ENCODE results near the gene FBXL20.
A peak's percentile ranks its signal among the peaks of the same experiment; 100 is the strongest.
"Not testable (repeated sequence)": the region's sequence is repeated elsewhere in the genome, so short reads cannot be mapped to it uniquely, and the experiment has no call there.

The FBXL20 gene

DNA sequence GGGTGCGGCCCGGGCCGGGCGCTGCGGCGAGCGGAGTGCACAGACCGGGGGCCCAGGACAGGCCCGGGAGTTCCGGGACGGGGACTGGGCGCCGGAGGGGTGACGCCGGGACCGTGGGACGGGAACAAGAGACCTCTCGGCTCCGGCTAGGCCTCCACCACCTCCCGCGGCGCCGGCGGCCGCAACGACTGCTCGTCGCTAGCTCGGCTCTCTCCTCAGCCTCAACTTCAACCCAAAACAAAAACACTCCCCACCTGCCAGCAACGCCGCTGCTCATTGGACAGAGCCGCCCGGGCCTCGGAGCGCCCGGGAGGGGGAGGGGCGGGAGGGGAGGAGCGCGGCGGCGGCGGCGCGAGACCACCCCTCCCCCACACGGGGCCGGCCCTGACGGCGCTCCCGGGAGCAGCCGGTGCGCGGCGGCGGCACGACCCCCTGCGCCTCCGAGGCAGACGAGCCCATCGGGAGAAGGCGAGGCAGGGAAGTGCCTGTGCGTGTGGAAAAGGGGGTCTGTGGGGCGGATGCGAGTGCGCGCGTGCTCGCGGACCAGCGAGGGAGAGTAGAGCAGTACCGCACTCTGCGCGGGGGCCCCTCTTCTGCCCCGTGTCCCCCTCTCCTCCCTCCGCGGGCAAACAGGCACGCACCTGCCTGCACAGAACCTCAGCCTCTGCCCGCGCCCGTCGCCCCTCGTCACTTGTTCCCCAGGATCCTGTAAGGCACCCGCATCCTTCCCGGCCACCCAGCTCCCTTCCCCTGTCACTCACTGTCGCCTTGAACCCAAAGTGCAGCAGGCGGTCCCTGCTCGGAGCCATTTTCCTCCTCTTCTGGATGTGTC lies at the start of gene FBXL20:
Gene FBXL20, minus strand, starts transcription at position 215 of the 832 bp plus-strand sequence. CDS start 224 bp downstream, outside the sequence.
- DNase-seq (ENCODE audit: low read depth in 2 of 2) = peak; percentile 85 to 92

GRCh38 chr17:39450847-39451581 lies 49.6 kb upstream of the FBXL20 start, which contains the start of gene MED1:
TSS of gene MED1 (minus strand) at chr17:39451263. CDS start at chr17:39451062, 201 bp downstream.
- peak; percentile 78 to 87 for DNase-seq (ENCODE audit: low read depth in 2 of 2)

DNA sequence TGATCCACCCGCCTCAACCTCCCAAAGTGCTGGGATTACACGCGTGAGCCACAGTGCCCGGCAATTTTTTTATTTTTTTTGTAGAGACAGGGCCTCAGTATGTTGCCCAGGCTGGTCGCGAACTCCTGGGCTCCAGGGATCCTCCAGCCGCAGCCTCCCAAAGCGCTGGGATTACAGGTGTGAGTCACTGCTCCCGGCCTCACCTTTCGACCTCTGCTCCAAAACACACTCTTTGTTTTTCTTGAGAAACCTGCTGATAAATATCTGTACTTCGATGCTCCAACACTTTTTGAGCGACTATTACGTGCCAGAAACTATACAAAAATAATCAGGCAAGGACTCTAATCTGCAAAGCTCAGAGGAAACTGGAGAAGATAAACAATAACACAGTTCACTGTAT lies 48.6 kb upstream of the FBXL20 start:
- DNase-seq (ENCODE audit: low read depth in 2 of 2) = no peak

- DNase-seq (ENCODE audit: low read depth in 2 of 2) = no peak
These were observed 46.1 kb upstream of the FBXL20 start for GRCh38 chr17:39447561-39447960.

DNA sequence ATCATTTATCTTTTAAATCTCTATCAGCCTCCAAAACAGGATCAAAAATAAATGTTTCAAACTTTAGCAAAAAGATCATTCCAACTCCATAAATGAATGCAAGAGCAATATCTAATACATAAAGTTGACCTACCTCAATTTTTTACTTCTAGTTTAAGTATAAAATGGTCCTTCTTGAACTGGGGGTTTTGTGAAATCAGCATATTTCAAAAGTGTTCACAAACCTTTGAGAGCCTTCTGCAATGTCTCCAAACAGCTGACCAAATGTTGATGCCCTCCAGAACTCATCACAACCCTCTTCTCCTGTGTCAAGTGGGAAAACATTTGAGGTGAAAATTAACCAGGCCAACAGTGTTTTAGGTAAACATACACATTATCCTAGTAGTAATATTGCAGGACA lies 41.9 kb upstream of the FBXL20 start:
- DNase-seq (ENCODE audit: low read depth in 2 of 2) = no peak

- not testable (repeated sequence) for DNase-seq (ENCODE audit: low read depth in 2 of 2)
These were observed 38.4 kb upstream of the FBXL20 start for GRCh38 chr17:39439868-39440267.

- no peak for DNase-seq (ENCODE audit: low read depth in 2 of 2)
These were observed 28.2 kb upstream of the FBXL20 start for GRCh38 chr17:39429600-39429999.

GRCh38 chr17:39416141-39416540 lies 14.7 kb upstream of the FBXL20 start:
- no peak for DNase-seq (ENCODE audit: low read depth in 2 of 2)

GRCh38 chr17:39410279-39410678 lies 8.9 kb upstream of the FBXL20 start:
- DNase-seq (ENCODE audit: low read depth in 2 of 2) = no peak

DNA sequence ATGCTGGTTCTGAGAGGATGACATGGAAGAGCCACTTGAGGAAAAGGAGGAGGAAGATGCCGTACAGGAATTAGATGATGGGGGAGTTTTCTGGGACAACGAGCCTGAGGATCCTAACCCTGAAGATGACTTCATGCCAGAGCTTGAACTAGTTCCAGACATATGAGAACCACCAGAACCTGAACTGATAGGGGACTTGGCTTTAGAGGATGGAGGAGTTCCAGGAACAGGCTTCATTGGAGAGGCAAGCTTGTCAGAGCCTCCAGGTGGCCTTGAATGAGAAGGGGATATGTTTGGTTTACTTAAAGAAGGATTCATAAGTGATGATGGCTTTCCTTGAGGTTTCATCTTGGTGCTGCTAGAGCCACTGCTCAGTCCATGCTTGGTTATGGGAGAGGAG lies 6.9 kb upstream of the FBXL20 start:
- DNase-seq (ENCODE audit: low read depth in 2 of 2) = no peak

DNA sequence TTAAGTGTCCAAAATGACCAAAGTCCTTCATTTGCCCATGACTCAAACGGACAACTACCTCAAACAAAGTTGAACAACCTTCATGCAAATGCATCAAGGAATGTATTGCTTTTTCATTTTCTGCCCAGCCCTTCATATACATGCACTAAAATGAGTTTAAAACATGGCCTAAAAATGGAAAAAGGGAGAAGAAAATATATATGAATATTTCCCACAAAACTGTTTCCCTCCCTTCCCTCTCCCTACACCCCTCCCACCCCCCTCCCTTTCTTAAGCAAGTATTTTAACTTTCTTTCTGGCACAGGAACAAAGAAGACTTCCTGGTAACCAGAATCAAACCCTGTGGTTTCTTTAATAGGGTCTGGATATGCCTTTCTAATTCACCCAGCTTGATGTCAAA lies 5.5 kb upstream of the FBXL20 start:
- DNase-seq (ENCODE audit: low read depth in 2 of 2) = no peak

- no peak for DNase-seq (ENCODE audit: low read depth in 2 of 2)
These were observed 4.0 kb upstream of the FBXL20 start for GRCh38 chr17:39405436-39405835.

DNA sequence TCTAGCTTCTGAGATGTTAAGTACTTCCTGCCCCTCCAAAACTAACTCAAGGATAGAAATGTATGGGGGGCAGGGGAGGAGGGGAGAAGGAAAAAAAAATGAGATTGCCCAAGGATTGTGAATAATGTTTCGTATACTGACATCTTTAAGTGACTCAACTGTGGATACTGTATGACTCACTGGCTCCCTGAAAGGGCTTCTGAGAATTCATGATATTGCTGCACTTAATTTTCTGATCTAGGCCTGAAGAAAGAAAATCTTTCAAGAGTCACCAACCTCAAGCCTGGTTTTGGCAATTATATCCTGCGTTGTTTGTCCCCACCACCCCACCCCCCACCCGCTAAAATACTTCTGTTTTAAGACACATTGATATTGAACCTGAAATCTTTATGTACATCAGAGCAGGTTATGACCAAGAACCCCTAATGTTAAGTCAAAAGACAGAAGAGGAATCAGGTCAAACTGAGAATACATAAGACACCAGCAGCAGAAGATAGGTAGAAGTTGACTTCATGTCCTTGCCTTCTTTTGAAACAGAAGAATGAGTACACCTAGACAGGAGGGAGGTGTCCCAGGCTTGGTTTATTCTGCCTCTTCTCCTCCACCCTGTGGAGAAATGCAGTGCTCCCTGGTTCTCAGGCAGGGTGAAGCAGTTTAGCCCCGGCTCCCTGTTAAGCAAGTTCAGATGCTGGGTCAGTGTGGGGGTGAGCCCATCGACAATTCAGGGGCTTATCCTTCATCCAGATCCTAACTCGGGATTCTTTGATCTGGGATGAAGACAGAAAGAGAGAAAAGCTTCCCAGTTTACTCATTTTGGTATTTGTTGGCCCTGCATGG lies 3.3 kb upstream of the FBXL20 start:
- DNase-seq (ENCODE audit: low read depth in 2 of 2) = no peak

- no peak for DNase-seq (ENCODE audit: low read depth in 2 of 2)
These were observed 1.6 kb upstream of the FBXL20 start for GRCh38 chr17:39402890-39403605.

- DNase-seq (ENCODE audit: low read depth in 2 of 2) = peak; percentile 80 to 91
These were observed 941 bp upstream of the FBXL20 start for GRCh38 chr17:39402244-39402889.

GRCh38 chr17:39400547-39401411 lies 647 bp downstream of the FBXL20 start:
- DNase-seq (ENCODE audit: low read depth in 2 of 2) = no peak

- no peak for DNase-seq (ENCODE audit: low read depth in 2 of 2)
These were observed 1.6 kb downstream of the FBXL20 start for GRCh38 chr17:39399791-39400190.

GRCh38 chr17:39393736-39394135 lies 7.7 kb downstream of the FBXL20 start:
- DNase-seq (ENCODE audit: low read depth in 2 of 2) = no peak

DNA sequence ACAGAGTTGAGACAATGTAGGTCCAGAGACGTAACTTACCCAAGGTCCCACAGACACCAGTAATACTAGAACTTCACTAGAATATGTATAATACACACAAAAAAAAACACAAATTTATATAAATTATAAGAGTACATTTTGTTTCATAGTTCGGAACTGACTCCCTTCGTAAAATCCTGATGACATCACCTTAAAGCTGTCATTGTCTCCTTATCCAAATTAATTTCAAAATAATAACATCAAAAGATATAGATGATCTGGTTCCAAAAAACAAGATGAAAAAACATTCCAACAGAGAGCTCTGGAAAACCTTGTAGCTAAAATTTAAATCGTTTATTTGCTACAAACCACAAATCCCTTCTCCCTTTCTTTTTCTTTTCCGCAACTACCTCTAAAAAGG lies 10.0 kb downstream of the FBXL20 start:
- DNase-seq (ENCODE audit: low read depth in 2 of 2) = no peak

- no peak for DNase-seq (ENCODE audit: low read depth in 2 of 2)
These were observed 16.4 kb downstream of the FBXL20 start for GRCh38 chr17:39385040-39385439.
